Stomach (tissue), 4 donors: ENCODE data around the gene NPC1L1.
"Not testable (repeated sequence)": the region's sequence is repeated elsewhere in the genome, so short reads cannot be mapped to it uniquely, and the experiment has no call there.

Experiments
- CTCF ChIP-seq, 7 experiments: fragments of 450-650 bp in 4 of 7; fragments of 200-600 bp in 3 of 7; sonication (generic) in 3 of 7; IDR thresholded peaks; one replicate each; pipeline ENCODE4 v1.5.1; 2016 to 2019; ENCODE audit warnings: antibody characterized with exemption in 7 of 7, control low read depth in 2 of 7, mild to moderate bottlenecking in 1 of 7
- POLR2A ChIP-seq, 4 donors: fragments of 450-650 bp; IDR thresholded peaks; one replicate each; pipeline ENCODE4 v1.6.1; 2016; ENCODE audit warnings: antibody characterized with exemption in 4 of 4, control low read depth in 2 of 4, mild to moderate bottlenecking in 1 of 4, moderate library complexity in 1 of 4

GRCh38 chr7:44552473-44553005 is 11.4 kb upstream of the NPC1L1 start:
- not testable (repeated sequence) for TF ChIP-seq POLR2A, CTCF (IDR thresholded peaks at IDR 0.05)
